Colonic mucosa (tissue), 4 donors: ENCODE results near the gene RITA1. TPM values are rescaled to one million over a fixed set of nuclear protein-coding genes. Genes with fewer than 3 reads are reported as not detected.

Source experiments
- DNase-seq: peaks from one replicate; pipeline ENCODE4 v3.0.0-alpha.2; 2020
- H3K27ac ChIP-seq: fragments of 200-600 bp; one replicate; pipeline ENCODE4 v1.8.0; 2021
- H3K27me3 ChIP-seq: fragments of 200-600 bp; one replicate; pipeline ENCODE4 v1.8.0; 2021
- H3K36me3 ChIP-seq: fragments of 200-600 bp; one replicate; pipeline ENCODE4 v1.8.0; 2021
- H3K4me1 ChIP-seq: fragments of 200-600 bp; one replicate; pipeline ENCODE4 v1.8.0; 2021; ENCODE audit warnings: mild to moderate bottlenecking
- H3K4me3 ChIP-seq: fragments of 200-600 bp; one replicate; pipeline ENCODE4 v1.8.0; 2021
- H3K9ac ChIP-seq, 2 donors: one replicate each; pipeline ENCODE4 v1.7.0; 2013; ENCODE audit warnings: control low read depth in 2 of 2, low read depth in 2 of 2, low read length in 2 of 2
- H3K9me3 ChIP-seq: fragments of 200-600 bp; one replicate; pipeline ENCODE4 v1.8.0; 2021
- intact Hi-C: fragments of 100-400 bp; cut with DNase I; formaldehyde crosslinking; loops from one replicate; pipeline ENCODE4 v1.14.1; 2022
- total RNA-seq, 2 donors: library from RNA; stranded (reverse); fragmentation: NEBNext Ultra II Directional in 1 of 2; extraction: Animal tissue kit (Norgen Biotek cat#: 25700) in 1 of 2; gene quantifications; one replicate each; pipeline ENCODE4 v1.2.1, GENCODE V29; 2021
- TF ChIP-seq, protein P1 (sequence below): fragments of 200-600 bp; IDR thresholded peaks from one replicate; pipeline ENCODE4 v1.8.0; 2022; ENCODE audit warnings: antibody characterized with exemption, mild to moderate bottlenecking
- donor health status: healthy.
- donor health status: DM: no; HTN: no; CAD: no.
- donor health status: DM: no; HTN: no; CAD: no.

The RITA1 gene
- total RNA-seq, 2 donors from 2014 or later = 13.9 to 26.9 TPM

DNA sequence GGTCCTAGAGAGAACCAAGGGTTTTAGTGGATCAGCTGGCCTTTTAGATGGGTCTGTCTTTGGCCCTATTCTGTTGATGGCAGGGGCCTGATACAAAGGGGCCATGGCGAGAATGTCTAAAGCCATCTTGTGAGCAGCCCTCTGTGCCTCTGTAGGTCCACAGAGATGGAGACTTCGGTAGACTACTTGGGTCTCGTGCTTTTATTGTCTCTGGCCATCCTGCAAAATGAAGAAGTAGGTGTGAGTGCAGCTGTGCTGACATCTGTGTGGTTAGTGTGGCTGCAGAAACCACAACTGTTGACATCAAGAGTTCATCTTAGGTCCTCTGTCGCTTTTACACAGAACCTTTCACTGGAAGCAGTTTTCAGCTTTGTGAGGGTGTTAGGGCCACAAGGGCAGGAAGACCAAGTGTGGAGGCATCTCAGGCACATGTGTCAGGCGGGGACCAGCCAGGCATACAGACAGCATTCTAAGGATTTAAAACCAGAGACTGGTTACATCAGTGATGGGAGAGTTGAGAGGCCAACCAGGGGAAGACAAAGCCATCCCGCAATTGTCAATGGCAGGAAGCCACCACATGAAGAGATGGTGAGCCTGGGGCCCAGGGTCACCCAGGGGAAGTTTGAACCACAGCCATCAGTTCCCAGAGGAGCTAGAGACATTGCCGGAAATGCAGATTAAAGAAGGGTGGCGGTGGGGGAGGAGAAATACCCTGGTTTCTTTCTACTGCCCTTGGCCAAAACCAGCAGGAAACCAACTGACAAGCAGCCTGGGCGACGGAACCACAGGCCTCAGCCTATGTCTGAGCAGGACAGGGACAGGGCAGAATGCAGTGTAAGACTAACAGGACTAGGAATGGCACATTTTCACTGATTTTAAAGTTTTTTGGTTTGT, 22.8 kb downstream of the RITA1 start:
- Histone ChIP-seq H3K9me3 (no peaks in the 10 kb centered on the region), H3K36me3 (no peaks in the 10 kb centered on the region), H3K4me1 (no peaks in the 10 kb centered on the region), H3K9ac (peak overlapping the region in 1 of 2 donors; percentile 4), H3K27ac (peak overlapping the region; percentile 47), H3K4me3 (no peak overlapping the region), H3K27me3 (no peaks in the 10 kb centered on the region)
- TF ChIP-seq, protein P1, sequence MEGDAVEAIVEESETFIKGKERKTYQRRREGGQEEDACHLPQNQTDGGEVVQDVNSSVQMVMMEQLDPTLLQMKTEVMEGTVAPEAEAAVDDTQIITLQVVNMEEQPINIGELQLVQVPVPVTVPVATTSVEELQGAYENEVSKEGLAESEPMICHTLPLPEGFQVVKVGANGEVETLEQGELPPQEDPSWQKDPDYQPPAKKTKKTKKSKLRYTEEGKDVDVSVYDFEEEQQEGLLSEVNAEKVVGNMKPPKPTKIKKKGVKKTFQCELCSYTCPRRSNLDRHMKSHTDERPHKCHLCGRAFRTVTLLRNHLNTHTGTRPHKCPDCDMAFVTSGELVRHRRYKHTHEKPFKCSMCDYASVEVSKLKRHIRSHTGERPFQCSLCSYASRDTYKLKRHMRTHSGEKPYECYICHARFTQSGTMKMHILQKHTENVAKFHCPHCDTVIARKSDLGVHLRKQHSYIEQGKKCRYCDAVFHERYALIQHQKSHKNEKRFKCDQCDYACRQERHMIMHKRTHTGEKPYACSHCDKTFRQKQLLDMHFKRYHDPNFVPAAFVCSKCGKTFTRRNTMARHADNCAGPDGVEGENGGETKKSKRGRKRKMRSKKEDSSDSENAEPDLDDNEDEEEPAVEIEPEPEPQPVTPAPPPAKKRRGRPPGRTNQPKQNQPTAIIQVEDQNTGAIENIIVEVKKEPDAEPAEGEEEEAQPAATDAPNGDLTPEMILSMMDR = no peak
- intact Hi-C loops = no loop called here
- DNase-seq = peak; percentile 54

DNA sequence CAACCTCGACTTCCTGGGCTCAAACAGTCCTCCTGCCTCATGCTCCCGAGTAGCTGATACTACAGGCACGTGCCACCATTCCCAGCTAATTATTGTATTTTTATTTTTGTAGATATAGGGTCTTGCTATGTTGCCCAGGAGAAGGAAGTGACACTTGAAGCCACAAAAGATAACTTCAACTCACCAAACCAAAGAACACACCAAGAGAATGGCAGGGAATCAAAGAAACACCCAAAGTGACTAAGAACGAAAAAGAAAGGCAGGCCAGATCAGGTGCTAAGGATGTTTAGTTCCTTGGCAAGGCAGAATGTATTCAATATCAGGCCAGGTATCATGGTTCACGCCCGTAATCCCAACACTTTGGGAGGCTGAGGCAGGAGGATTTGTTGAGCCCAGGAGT, 25.6 kb downstream of the RITA1 start:
- H3K27me3 ChIP-seq = no peaks in the 10 kb centered on the region
- intact Hi-C loops = no loop called here
- TF ChIP-seq, protein P1 = no peak
- no peaks in the 10 kb centered on the region for H3K9me3 ChIP-seq
- no peak overlapping the region for H3K4me3 ChIP-seq
- no peak for DNase-seq
- H3K4me1 ChIP-seq = no peaks in the 10 kb centered on the region
- no peak overlapping the region for H3K27ac ChIP-seq
- no peak overlapping the region for H3K9ac ChIP-seq
- no peaks in the 10 kb centered on the region for H3K36me3 ChIP-seq

DNA sequence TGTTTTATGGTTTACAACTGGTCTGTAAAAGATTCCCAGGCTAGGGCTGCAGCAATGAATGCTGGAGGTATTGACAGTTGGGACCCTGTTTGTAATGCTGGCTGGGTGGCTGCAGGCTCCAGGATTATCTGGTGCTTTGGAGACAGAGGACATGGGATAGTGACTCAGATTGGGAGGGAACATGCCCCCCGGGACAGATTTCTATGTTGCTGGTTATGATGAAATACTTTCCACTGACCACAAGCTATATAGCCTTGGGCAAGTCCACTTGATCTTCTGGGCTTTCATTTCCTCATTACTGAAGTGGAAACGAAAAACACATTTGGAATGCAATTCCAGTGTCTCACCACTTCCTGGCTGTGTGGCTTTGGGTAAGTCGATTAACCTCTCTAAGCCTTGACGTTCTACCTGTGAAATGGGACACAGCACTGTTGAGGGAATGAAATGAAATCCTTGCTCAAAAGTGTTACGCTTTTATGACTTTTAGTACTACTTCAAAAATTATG, 29.4 kb downstream of the RITA1 start:
- Histone ChIP-seq H3K9ac (no peak overlapping the region), H3K4me1 (no peaks in the 10 kb centered on the region), H3K4me3 (no peak overlapping the region), H3K36me3 (no peaks in the 10 kb centered on the region), H3K27ac (peak overlapping the region; percentile 56), H3K9me3 (no peaks in the 10 kb centered on the region), H3K27me3 (no peaks in the 10 kb centered on the region)
- intact Hi-C loops = no loop called here
- TF ChIP-seq, protein P1 = no peak
- DNase-seq = no peak

DNA sequence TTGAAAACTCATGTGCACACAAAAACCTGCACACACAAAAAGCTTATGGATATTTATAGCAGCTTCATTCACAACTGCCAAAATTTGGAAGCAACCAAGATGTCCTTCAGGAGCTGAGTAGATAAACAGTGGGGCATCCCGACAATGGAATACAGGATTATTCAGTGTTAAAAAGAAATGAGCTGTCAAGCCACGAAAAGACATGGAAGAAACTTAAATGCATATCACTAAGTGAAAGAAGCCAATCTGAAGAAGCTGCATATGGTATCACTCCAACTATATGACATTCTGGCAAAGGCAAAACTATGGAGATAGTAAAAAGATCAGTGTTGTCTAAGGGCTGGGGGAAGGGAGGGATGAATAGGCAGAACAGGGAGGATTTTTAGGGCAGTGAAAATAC, 30.5 kb downstream of the RITA1 start:
- DNase-seq = no peak
- no peaks in the 10 kb centered on the region for H3K36me3 ChIP-seq
- H3K4me3 ChIP-seq = no peak overlapping the region
- H3K27ac ChIP-seq = no peak overlapping the region
- intact Hi-C loops = no loop called here
- no peaks in the 10 kb centered on the region for H3K27me3 ChIP-seq
- H3K9me3 ChIP-seq = no peaks in the 10 kb centered on the region
- TF ChIP-seq, protein P1 = no peak
- no peak overlapping the region for H3K9ac ChIP-seq
- H3K4me1 ChIP-seq = no peaks in the 10 kb centered on the region

DNA sequence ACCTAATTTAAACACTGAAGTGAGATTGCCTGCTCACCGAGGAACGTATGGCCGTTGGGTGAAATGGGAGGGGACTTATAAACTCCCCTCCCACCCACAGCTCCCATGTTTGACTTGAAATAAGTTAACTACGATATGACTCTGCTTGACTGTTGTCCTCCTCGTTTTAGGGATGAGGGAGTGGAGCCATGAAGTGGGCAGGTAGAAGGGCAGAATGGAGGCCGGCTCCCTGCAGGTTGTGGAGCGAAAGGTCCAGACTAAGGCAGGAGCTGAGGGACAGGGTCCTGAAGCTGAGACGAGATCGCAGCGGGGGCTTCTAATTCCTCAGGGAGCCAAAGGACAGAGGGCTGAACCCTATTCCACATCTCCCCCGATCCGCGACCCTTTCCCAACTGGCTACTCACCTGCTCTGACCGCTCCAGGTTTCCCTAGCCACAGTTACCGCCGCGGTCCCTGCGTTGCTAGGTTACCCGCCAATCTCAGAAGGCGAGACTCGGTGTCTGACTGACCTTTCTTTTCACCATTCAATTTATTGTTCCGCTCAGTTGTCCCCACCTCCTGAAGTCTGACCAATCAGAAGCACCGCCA, 35.2 kb downstream of the RITA1 start:
- Histone ChIP-seq H3K4me3 (peak overlapping the region; percentile 43), H3K9me3 (no peaks in the 10 kb centered on the region), H3K4me1 (peaks cover 7% of the 10 kb centered on the region), H3K9ac (peak overlapping the region; percentile 46 to 88), H3K36me3 (no peaks in the 10 kb centered on the region), H3K27me3 (no peaks in the 10 kb centered on the region), H3K27ac (peak overlapping the region; percentile 5)
- TF ChIP-seq, protein P1 = no peak
- no peak for DNase-seq
- intact Hi-C loops = no loop called here
